Transverse colon (tissue), 4 donors: Measurements from ENCODE around the gene PPP1R36. TPM values are rescaled to one million over a fixed set of nuclear protein-coding genes. Genes with fewer than 3 reads are reported as not detected.

Experiments used
- DNase-seq: peaks from one replicate; pipeline ENCODE4 v3.0.0-alpha.2; 2019
- H3K27ac ChIP-seq, 4 donors: fragments of 200-600 bp; sonication (generic); 2 replicates each; pipeline ENCODE4 v1.5.1; 2016 to 2018; ENCODE audit warnings: inconsistent platforms in 4 of 4
- H3K27me3 ChIP-seq: fragments of 200-600 bp; sonication (generic); 2 replicates; pipeline ENCODE4 v1.5.1; 2017; ENCODE audit warnings: inconsistent platforms
- H3K36me3 ChIP-seq, 4 donors: fragments of 200-600 bp; sonication (generic); 2 replicates each; pipeline ENCODE4 v1.5.1; 2017 to 2019; ENCODE audit warnings: inconsistent platforms in 4 of 4
- H3K4me1 ChIP-seq, 4 donors: fragments of 200-600 bp; sonication (generic); 2 replicates each; pipeline ENCODE4 v1.5.1; 2017 to 2020; ENCODE audit warnings: inconsistent platforms in 4 of 4
- H3K4me3 ChIP-seq, 4 donors: fragments of 200-600 bp; sonication (generic); 1 replicate in 1 of 4; 2 replicates in 3 of 4; pipeline versions ENCODE4 v1.5.1 to v1.6.1; 2017 to 2019; ENCODE audit warnings: inconsistent platforms in 4 of 4
- H3K9me3 ChIP-seq, 2 donors: fragments of 200-600 bp; sonication (generic); 2 replicates each; pipeline ENCODE4 v1.5.1; 2017 to 2019; ENCODE audit warnings: inconsistent platforms in 2 of 2
- EP300 ChIP-seq: sonication (generic); formaldehyde crosslinking; IDR thresholded peaks from one replicate; pipeline ENCODE4 v1.6.1; 2017; ENCODE audit warnings: antibody characterized with exemption, low read depth
- POLR2A ChIP-seq: fragments of 450-650 bp; IDR thresholded peaks from one replicate; pipeline ENCODE4 v1.6.1; 2016; ENCODE audit warnings: antibody characterized with exemption, mild to moderate bottlenecking, moderate library complexity
- POLR2AphosphoS5 ChIP-seq, 3 donors: sonication (generic); formaldehyde crosslinking; IDR thresholded peaks; one replicate each; pipeline ENCODE4 v1.6.1; 2016; ENCODE audit warnings: antibody characterized with exemption in 3 of 3
- WGBS, 2 donors: methylation state at CpG; one replicate each; pipeline ENCODE4 v1.1.5; 2018; ENCODE audit warnings: low coverage in 1 of 2; 5-methylcytosine and 5-hydroxymethylcytosine counted together
- in situ Hi-C, 4 donors: fragments of 200-750 bp; cut with MboI; loops; one replicate each; pipeline versions ENCODE4 v1.15.0 to v1.15.1; 2017; ENCODE audit warnings: low sequenced_read_pairs in 3 of 4, low pct_ligation_motif_present in 1 of 4, low pct_unique_long_range_greater_than_20kb in 1 of 4
- intact Hi-C: fragments of 100-400 bp; cut with DNase I; formaldehyde crosslinking; loops from one replicate; pipeline ENCODE4 v1.15.1; 2023; ENCODE audit warnings: low total_unique reads
- total RNA-seq, 4 donors: library from RNA; depleted of rRNA; stranded (reverse); fragments of >200 nt; gene quantifications; one replicate each; pipeline ENCODE4 v1.1.0, GENCODE V29; 2016
- TF ChIP-seq, protein P1 (sequence below), 5 experiments: fragments of 200-600 bp in 3 of 5; fragments of 450-650 bp in 2 of 5; sonication (generic) in 3 of 5; IDR thresholded peaks; 1 replicate in 2 of 5; 2 replicates in 3 of 5; pipeline ENCODE4 v1.5.1; 2016 to 2017; ENCODE audit warnings: antibody characterized with exemption in 5 of 5, inconsistent platforms in 3 of 5, mild to moderate bottlenecking in 2 of 5, moderate library complexity in 1 of 5

PPP1R36 gene
- total RNA-seq, 4 donors from 2014 or later, result 2.4 to 11.2 (median 9.1) TPM

DNA sequence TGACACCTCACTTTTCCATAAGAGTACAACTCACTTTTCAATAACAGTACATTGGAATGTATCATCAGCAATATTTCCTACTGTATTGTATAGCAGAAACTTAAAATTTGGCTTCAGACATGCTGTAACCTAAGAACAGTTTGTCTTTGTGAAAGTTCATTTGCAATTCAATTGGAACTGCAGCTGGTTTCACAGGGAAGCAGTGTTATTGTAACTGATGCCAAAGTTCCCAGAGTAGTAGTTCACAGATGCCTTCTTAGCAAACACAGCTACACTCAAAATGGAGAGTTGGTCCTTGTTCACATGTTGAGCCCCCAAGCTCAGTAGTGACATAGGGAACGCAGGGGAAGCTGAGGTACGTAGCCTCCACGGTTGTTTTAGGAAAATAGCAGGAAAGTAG is 23.3 kb downstream of the PPP1R36 start:
- no peak for DNase-seq
- Histone ChIP-seq H3K36me3 (no peaks in the 10 kb centered on the region), H3K4me3 (no peak overlapping the region), H3K27me3 (no peaks in the 10 kb centered on the region), H3K4me1 (peaks cover 0 to 24% (median 6%) of the 10 kb centered on the region in 4 donors), H3K27ac (peak overlapping the region; percentile 33 to 77 (median 48)), H3K9me3 (no peaks in the 10 kb centered on the region)
- in situ Hi-C loops (no loop called here), intact Hi-C loops (no loop called here)
- TF ChIP-seq POLR2AphosphoS5 (IDR thresholded peaks at IDR 0.05) (peak in 1 of 3 donors; percentile 18), EP300 (no peak)
- 80 to 85% methylated on average over 3 of the region's 3 CpGs for WGBS, 2 donors

DNA sequence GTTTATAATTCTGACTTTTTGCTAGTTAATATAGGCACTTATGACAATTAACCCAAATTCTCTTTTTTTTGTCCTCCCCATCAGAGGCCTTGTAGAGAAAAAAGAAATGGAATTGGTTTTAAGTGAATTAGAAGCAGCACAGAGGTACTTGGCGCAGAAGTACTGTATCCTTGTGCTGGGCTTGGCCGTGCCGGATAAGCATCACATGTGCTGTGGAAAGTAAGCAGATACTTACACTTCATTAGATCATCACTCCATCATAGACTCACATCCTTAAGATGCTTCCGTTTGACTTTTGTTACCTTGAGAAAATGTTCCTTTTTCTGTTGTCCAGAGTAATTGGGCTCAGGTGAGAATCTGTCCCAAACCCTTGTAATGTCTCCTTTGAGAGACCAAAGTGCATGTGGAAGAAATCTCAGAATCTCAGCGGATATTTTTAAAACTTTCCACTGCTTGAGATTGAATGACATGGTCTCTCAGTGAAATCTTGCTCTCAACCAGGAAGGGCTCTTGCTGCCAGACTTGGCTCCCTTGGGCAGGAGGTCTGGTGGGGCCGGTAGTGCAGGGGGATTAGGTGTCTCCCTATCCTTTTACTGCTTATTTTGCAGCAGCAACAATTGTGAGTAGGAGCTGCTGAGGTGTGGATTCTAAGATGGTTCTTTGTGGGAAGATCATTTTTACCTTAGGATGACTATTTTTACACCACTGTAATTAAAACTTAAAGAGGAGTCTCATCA is 24.8 kb downstream of the PPP1R36 start:
- TF ChIP-seq POLR2AphosphoS5 (IDR thresholded peaks at IDR 0.05), result no peak
- TF ChIP-seq EP300, result no peak
- TF ChIP-seq, protein P1, sequence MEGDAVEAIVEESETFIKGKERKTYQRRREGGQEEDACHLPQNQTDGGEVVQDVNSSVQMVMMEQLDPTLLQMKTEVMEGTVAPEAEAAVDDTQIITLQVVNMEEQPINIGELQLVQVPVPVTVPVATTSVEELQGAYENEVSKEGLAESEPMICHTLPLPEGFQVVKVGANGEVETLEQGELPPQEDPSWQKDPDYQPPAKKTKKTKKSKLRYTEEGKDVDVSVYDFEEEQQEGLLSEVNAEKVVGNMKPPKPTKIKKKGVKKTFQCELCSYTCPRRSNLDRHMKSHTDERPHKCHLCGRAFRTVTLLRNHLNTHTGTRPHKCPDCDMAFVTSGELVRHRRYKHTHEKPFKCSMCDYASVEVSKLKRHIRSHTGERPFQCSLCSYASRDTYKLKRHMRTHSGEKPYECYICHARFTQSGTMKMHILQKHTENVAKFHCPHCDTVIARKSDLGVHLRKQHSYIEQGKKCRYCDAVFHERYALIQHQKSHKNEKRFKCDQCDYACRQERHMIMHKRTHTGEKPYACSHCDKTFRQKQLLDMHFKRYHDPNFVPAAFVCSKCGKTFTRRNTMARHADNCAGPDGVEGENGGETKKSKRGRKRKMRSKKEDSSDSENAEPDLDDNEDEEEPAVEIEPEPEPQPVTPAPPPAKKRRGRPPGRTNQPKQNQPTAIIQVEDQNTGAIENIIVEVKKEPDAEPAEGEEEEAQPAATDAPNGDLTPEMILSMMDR (IDR thresholded peaks at IDR 0.05), result no peak
- TF ChIP-seq POLR2A, result no peak
- DNase-seq, result no peak
- peak overlapping the region in 1 of 4 donors; percentile 7 for H3K27ac ChIP-seq
- intact Hi-C loops (no loop called here), in situ Hi-C loops (no loop called here)
- peaks cover 0 to 17% (median 4%) of the 10 kb centered on the region in 4 donors for H3K4me1 ChIP-seq
- H3K4me3 ChIP-seq, result no peak overlapping the region
- 89 to 92% methylated on average over 4 to 6 of the region's 6 CpGs for WGBS, 2 donors
- no peaks in the 10 kb centered on the region for H3K9me3 ChIP-seq
- no peaks in the 10 kb centered on the region for H3K36me3 ChIP-seq
- no peaks in the 10 kb centered on the region for H3K27me3 ChIP-seq

DNA sequence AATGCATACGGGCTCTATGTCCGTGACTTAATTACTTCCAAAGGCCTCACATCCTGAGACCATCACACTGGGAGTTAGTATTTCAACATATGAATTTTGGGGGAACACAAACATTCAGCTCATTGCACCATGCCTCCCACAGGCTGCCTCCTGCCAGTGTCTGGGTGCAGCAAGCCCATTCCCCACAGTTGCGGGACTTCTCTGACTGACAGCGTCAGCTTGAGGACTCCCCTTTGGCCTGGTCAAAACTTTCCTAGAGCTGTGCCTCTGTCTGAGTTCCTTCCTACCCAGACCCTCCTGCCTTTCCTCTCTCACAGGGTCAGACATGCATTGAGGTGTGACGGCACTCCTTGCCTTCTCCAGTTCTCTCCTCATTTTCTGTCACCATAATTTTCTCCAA is 27.4 kb downstream of the PPP1R36 start:
- intact Hi-C loops, result no loop called here
- 89 to 94% methylated on average over 1 to 5 of the region's 5 CpGs for WGBS, 2 donors

DNA sequence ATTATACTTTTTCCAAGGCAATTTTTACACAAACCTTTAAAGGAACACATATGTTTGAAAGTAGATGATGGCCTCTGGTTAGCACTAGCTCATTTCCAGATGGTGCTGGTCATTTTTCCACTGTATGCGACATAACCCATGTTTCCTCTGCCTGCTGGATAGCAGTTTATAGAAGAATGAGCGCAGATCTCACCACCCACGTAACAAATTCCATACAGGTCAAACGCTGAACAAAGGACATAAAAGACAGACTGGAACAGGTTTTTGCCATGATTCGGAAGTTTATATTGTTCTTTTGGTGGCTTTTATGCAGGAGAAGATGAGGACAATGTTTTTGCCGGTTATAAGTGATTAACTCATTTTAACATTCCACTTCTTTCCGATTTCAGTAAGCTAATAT is 30.7 kb downstream of the PPP1R36 start:
- no peak overlapping the region for H3K4me3 ChIP-seq
- intact Hi-C loops, result no loop called here
- 61 to 79% methylated on average over 6 to 7 of the region's 7 CpGs for WGBS, 2 donors
- H3K27me3 ChIP-seq, result no peaks in the 10 kb centered on the region
- H3K27ac ChIP-seq, result peak overlapping the region in 1 of 4 donors; percentile 7
- in situ Hi-C loops, result no loop called here
- TF ChIP-seq POLR2A (no peak), POLR2AphosphoS5 (IDR thresholded peaks at IDR 0.05) (no peak), EP300 (no peak)
- TF ChIP-seq, protein P1 (IDR thresholded peaks at IDR 0.05), result no peak
- H3K36me3 ChIP-seq, result no peaks in the 10 kb centered on the region
- DNase-seq, result no peak
- H3K9me3 ChIP-seq, result no peaks in the 10 kb centered on the region
- H3K4me1 ChIP-seq, result no peaks in the 10 kb centered on the region

More for the DNA sequence above, 27.4 kb downstream of the PPP1R36 start:
- Histone ChIP-seq H3K4me1 (peaks cover 0 to 10% (median 4%) of the 10 kb centered on the region in 4 donors), H3K27ac (no peak overlapping the region), H3K36me3 (no peaks in the 10 kb centered on the region), H3K4me3 (no peak overlapping the region), H3K9me3 (no peaks in the 10 kb centered on the region), H3K27me3 (no peaks in the 10 kb centered on the region)
- TF ChIP-seq EP300 (no peak), POLR2A (no peak), POLR2AphosphoS5 (IDR thresholded peaks at IDR 0.05) (no peak)
- TF ChIP-seq, protein P1 (IDR thresholded peaks at IDR 0.05), result no peak
- in situ Hi-C loops, result no loop called here
- DNase-seq, result no peak
